ENCODE data around the gene PYDC1.

GRCh38 chr16:31250782-31251384 is 33.9 kb upstream of the PYDC1 start:
- TF ChIP-seq FOS (IDR thresholded peaks at IDR 0.05; ENCODE audit: borderline replicate concordance, insufficient read depth, low read length), result no peak
- TF ChIP-seq CTCF (IDR thresholded peaks at IDR 0.05; ENCODE audit: extremely low read depth in 1 of 2, insufficient read depth in 1 of 2, low read depth in 1 of 2, low read length in 2 of 2), result no peak
